GM19328 (cell line): ENCODE data around the gene LPP.

Source experiments
- ATAC-seq: cut with Tn5 transposase; IDR thresholded peaks from one replicate; pipeline ENCODE4 v1.9.1; 2021; ENCODE audit warnings: mild to moderate bottlenecking, moderate library complexity; ENCODE audit not compliant: unreplicated experiment

The LPP gene

GRCh38 chr3:188925376-188925775 lies 771.4 kb downstream of the LPP start:
- no peak for ATAC-seq

GRCh38 chr3:188926111-188926510 lies 772.2 kb downstream of the LPP start:
- ATAC-seq = no peak

GRCh38 chr3:188926741-188927511 lies 773.0 kb downstream of the LPP start:
- no peak for ATAC-seq

GRCh38 chr3:188927971-188928370 lies 774.0 kb downstream of the LPP start:
- ATAC-seq = no peak

GRCh38 chr3:188929137-188929536 lies 775.2 kb downstream of the LPP start:
- no peak for ATAC-seq

- no peak for ATAC-seq
These were observed 777.1 kb downstream of the LPP start for GRCh38 chr3:188931036-188931435.

GRCh38 chr3:188931531-188931930 lies 777.6 kb downstream of the LPP start:
- ATAC-seq = no peak

- no peak for ATAC-seq
These were observed 781.0 kb downstream of the LPP start for GRCh38 chr3:188934989-188935388.

GRCh38 chr3:188936597-188937107 lies 782.7 kb downstream of the LPP start:
- no peak for ATAC-seq

- ATAC-seq = no peak
These were observed 783.4 kb downstream of the LPP start for GRCh38 chr3:188937389-188937788.

GRCh38 chr3:188938999-188939398 lies 785.0 kb downstream of the LPP start:
- ATAC-seq = no peak

GRCh38 chr3:188939814-188940572 lies 786.0 kb downstream of the LPP start:
- ATAC-seq = no peak
